ENCODE measurements around the gene CDK18. TPM values are rescaled to one million over a fixed set of nuclear protein-coding genes. Genes with fewer than 3 reads are reported as not detected.

Gene CDK18
- total and polyA plus RNA-seq, 2 donors from 2014 or later = 25.7 to 36.3 TPM

DNA sequence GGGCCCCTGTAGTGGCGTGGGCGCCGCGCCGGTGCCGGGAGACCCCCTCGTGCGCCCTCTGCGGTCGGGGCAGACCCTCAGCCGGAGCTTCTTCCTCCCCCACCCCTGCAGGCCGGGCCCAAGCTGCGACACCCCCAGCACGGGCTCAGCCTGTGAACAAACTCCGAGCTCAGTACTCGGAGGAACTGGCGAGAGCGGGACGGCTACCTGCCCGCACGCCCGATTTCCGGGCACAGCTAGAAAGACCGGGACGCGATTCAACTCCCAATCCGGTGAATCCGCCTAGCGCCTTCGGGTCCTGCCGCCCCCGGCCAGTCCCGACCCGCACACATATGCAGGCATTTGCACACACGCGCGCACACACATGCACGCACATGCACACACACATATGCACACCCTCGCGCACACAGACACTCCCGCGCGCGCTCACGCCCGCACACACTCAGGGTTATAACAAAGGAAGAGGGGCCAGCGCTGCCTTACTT, 48.0 kb upstream of the CDK18 start:
- Histone ChIP-seq H3K9me3 (ENCODE audit: control insufficient read depth in 2 of 3, insufficient read depth in 1 of 3, low read length in 3 of 3) (no peaks in the 10 kb centered on the region), H3K36me3 (ENCODE audit: control insufficient read depth in 2 of 3, insufficient read depth in 3 of 3, low read length in 3 of 3) (no peaks in the 10 kb centered on the region), H3K4me1 (ENCODE audit: control insufficient read depth in 2 of 3, insufficient read depth in 2 of 3, low read depth in 1 of 3, low read length in 3 of 3) (no peaks in the 10 kb centered on the region), H3K9ac (ENCODE audit: low read length in 3 of 3) (no peak overlapping the region), H3K27ac (ENCODE audit: low read depth in 2 of 2, low read length in 2 of 2) (no peak overlapping the region), H3K27me3 (ENCODE audit: control insufficient read depth, insufficient read depth, low read length) (peaks cover 12% of the 10 kb centered on the region), H3K4me3 (ENCODE audit: low read length in 3 of 3) (no peak overlapping the region)
- DNase-seq (peak in 2 of 5 donors; percentile 43 to 45), FAIRE-seq (no peak)
- TF ChIP-seq, protein P1, sequence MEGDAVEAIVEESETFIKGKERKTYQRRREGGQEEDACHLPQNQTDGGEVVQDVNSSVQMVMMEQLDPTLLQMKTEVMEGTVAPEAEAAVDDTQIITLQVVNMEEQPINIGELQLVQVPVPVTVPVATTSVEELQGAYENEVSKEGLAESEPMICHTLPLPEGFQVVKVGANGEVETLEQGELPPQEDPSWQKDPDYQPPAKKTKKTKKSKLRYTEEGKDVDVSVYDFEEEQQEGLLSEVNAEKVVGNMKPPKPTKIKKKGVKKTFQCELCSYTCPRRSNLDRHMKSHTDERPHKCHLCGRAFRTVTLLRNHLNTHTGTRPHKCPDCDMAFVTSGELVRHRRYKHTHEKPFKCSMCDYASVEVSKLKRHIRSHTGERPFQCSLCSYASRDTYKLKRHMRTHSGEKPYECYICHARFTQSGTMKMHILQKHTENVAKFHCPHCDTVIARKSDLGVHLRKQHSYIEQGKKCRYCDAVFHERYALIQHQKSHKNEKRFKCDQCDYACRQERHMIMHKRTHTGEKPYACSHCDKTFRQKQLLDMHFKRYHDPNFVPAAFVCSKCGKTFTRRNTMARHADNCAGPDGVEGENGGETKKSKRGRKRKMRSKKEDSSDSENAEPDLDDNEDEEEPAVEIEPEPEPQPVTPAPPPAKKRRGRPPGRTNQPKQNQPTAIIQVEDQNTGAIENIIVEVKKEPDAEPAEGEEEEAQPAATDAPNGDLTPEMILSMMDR (IDR thresholded peaks at IDR 0.05; ENCODE audit: borderline replicate concordance, extremely low read depth, insufficient read depth) = no peak
- intact Hi-C loops (cut with DNase I) = no loop called here

DNA sequence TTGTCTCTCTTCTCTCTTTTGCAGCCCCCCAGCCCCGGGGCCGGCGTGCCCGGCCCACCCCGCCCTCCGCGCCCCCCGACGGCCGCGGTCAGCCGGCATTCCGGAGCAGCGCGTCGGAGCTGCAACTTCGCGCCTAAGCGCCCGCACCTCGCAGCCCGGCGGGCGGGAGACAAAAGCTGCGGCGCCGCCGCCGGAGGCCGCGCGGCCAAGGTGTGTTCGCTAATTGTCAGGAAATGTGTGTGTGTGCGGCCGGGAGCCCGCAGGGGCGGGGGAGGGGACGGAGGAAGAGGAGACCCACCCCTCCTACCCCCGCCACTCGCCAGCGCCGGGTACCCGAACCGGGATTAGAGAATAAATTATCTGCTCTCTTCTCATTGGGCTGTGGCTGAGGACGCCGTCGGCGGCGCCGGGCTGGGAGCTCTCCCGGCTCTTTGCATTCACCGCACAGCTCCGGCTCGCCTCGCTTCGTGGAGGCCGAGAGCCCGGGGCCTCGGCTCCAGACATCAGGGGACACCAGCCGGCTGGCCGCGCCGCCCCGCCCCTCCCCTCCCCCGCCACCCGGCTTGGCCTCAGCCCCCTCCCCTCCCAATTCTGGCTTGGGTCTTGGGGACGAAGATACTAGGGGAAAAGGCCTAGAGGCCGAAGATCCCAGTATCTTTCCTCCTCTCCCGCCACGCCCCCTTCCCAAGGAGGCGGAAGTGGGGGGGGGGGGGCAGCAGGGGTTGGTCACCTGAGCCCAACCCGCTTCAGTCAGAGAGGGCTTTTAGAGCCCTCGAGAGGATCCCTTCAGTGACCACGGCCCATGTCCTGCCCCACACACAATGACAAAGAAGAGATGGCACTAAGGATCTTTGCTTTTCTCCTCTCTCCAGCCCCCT, 47.4 kb upstream of the CDK18 start:
- H3K36me3 ChIP-seq (ENCODE audit: control insufficient read depth in 2 of 3, insufficient read depth in 3 of 3, low read length in 3 of 3) = no peaks in the 10 kb centered on the region
- TF ChIP-seq, protein P1 (IDR thresholded peaks at IDR 0.05; ENCODE audit: borderline replicate concordance, extremely low read depth, insufficient read depth) = no peak
- H3K27ac ChIP-seq (ENCODE audit: low read depth in 2 of 2, low read length in 2 of 2) = no peak overlapping the region
- H3K9me3 ChIP-seq (ENCODE audit: control insufficient read depth in 2 of 3, insufficient read depth in 1 of 3, low read length in 3 of 3) = no peaks in the 10 kb centered on the region
- DNase-seq (peak in 4 of 5 donors; percentile 73 to 81 (median 77)), FAIRE-seq (no peak)
- H3K4me3 ChIP-seq (ENCODE audit: low read length in 3 of 3) = no peak overlapping the region
- peaks cover 12% of the 10 kb centered on the region for H3K27me3 ChIP-seq (ENCODE audit: control insufficient read depth, insufficient read depth, low read length)
- intact Hi-C loops (cut with DNase I) = no loop called here
- no peaks in the 10 kb centered on the region for H3K4me1 ChIP-seq (ENCODE audit: control insufficient read depth in 2 of 3, insufficient read depth in 2 of 3, low read depth in 1 of 3, low read length in 3 of 3)
- H3K9ac ChIP-seq (ENCODE audit: low read length in 3 of 3) = no peak overlapping the region

DNA sequence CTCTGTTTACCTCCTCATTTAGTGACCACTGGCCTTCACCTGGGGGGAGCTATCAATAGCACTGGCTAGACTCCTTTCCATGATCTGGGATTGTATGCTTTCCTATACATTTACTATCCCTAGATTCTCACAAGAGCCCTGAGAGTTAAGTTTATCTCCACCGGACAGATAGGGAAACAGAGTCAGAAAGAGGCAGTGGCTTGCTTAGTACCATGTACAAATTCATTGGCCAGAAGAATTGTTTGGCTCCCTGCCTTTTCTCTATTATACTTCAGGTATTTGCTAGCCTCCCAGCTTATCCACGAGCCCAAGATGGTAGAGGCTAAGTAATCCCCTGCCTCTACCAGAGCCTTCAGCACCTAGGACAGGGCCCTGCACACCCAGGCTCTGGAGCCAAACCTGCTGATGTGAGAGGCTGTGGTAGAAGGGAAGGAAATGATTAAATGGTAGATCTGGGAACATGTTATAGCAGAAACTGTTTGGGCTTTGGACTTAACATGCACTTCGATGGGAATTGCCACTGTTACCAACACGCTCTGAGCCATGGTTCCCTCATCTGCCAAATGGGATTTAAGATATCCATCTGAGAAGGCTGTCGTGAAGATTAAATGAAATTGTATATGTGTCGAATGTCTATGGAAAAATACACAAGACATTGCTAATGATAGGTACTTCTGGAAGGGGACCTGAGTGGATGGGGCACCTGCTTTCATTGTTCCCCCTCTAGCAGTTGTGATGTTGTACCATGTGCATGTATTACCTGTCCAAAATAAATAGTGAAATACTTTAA, 45.5 kb upstream of the CDK18 start:
- FAIRE-seq = no peak
- intact Hi-C loops (cut with DNase I) = no loop called here

More for the DNA sequence above, 45.5 kb upstream of the CDK18 start:
- TF ChIP-seq, protein P1 (IDR thresholded peaks at IDR 0.05; ENCODE audit: borderline replicate concordance, extremely low read depth, insufficient read depth) = no peak
- H3K36me3 ChIP-seq (ENCODE audit: control insufficient read depth in 2 of 3, insufficient read depth in 3 of 3, low read length in 3 of 3) = no peaks in the 10 kb centered on the region
- no peak overlapping the region for H3K27ac ChIP-seq (ENCODE audit: low read depth in 2 of 2, low read length in 2 of 2)
- no peak overlapping the region for H3K4me3 ChIP-seq (ENCODE audit: low read length in 3 of 3)
- no peaks in the 10 kb centered on the region for H3K4me1 ChIP-seq (ENCODE audit: control insufficient read depth in 2 of 3, insufficient read depth in 2 of 3, low read depth in 1 of 3, low read length in 3 of 3)
- H3K9me3 ChIP-seq (ENCODE audit: control insufficient read depth in 2 of 3, insufficient read depth in 1 of 3, low read length in 3 of 3) = no peaks in the 10 kb centered on the region
- peaks cover 11% of the 10 kb centered on the region for H3K27me3 ChIP-seq (ENCODE audit: control insufficient read depth, insufficient read depth, low read length)
- DNase-seq = peak in 3 of 5 donors; percentile 83 to 92 (median 90)
- H3K9ac ChIP-seq (ENCODE audit: low read length in 3 of 3) = no peak overlapping the region
